ENCODE measurements around the gene CFI. TPM values are rescaled to one million over a fixed set of nuclear protein-coding genes. Genes with fewer than 3 reads are reported as not detected.

CFI gene
- total and polyA plus RNA-seq, 7 experiments from 2014 or later = not detected

DNA sequence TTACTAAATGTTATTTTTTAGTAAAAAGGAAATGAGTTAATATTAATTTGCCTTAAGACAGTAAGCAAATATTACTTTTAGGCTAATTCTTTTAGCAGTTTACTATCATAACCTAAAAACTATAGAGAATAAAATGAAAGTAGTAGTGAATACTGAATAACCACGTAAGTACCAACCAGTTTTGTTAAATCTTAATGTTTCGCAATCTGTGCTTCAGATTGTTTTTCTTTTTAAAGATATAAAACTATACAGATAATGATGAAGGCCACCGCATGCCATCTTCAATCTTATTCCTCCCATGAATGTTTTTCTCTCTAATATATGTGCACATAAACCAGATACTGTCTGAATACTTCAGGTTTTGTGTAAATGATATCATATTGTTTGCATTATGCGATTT is 32.0 kb upstream of the CFI start:
- no peak overlapping the region for H3K4me3 ChIP-seq (ENCODE audit: low read length)
- peaks cover 0 to 22% (median 16%) of the 10 kb centered on the region in 5 donors for H3K36me3 Mint-ChIP-seq
- ChIA-PET POLR2A (no interaction called here), CTCF (no interaction called here)
- no peaks in the 10 kb centered on the region for H3K9me3 ChIP-seq (ENCODE audit: control insufficient read depth in 2 of 3, low read length in 3 of 3)
- H3K27me3 Mint-ChIP-seq = no peaks in the 10 kb centered on the region
- H3K4me3 Mint-ChIP-seq = no peak overlapping the region
- H3K27ac Mint-ChIP-seq = no peak overlapping the region
- DNase-seq (no peak), ATAC-seq (no peak)
- H3K4me1 Mint-ChIP-seq = peaks cover 0 to 2% (median 0%) of the 10 kb centered on the region in 7 donors
- H3K27ac ChIP-seq (ENCODE audit: low read depth, low read length) = no peak overlapping the region
- H3K9me3 Mint-ChIP-seq = peaks cover 0 to 5% (median 0%) of the 10 kb centered on the region in 11 donors
- H3K27me3 ChIP-seq (ENCODE audit: control insufficient read depth in 2 of 2, insufficient read depth in 2 of 2, low read length in 2 of 2) = no peaks in the 10 kb centered on the region
- no peaks in the 10 kb centered on the region for H3K36me3 ChIP-seq (ENCODE audit: control insufficient read depth in 2 of 3, insufficient read depth in 3 of 3, low read length in 3 of 3)
- intact Hi-C loops (cut with micrococcal nuclease) = loop anchor here in 1 of 2 donors (10.0 kb wide), 1 partner anchor 141 kb away; no protein-coding TSS in a partner anchor
- H3K4me1 ChIP-seq (ENCODE audit: control insufficient read depth in 2 of 2, insufficient read depth in 2 of 2, low read length in 2 of 2) = no peaks in the 10 kb centered on the region

DNA sequence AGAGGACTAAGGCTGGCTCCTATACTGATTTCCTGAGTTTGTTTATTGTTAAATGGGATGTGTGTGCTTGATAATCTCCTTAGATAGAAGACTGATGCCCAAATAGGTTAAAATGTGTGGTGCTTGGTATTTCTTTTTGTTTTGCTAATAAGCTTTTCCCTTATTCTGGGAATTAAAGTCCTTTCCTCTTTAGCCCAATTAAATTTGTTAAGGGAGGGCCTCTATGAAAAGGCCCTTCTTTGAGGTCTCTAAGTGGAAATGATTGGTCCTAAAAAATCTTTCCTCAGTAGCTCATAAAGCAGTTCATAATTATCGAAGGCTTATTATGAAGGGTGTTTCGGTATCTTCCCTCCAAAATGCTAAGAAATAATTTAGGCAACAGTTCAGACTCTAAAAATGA is 25.9 kb upstream of the CFI start, which contains the start of gene RRH:
Gene RRH, plus strand, starts transcription at position 301 of the 400 bp plus-strand sequence. Its CDS starts 56 bp downstream, at position 357.
- Mint-ChIP-seq H3K36me3 (peaks cover 5 to 17% (median 11%) of the 10 kb centered on the region in 5 donors), H3K27ac (no peak within 1 kb of the TSS), H3K9me3 (peaks cover 0 to 2% (median 0%) of the 10 kb centered on the region in 11 donors), H3K27me3 (no peaks in the 10 kb centered on the region), H3K4me3 (no peak within 1 kb of the TSS), H3K4me1 (peaks cover 0 to 3% (median 0%) of the 10 kb centered on the region in 7 donors)
- DNase-seq = no peak
- Histone ChIP-seq H3K36me3 (ENCODE audit: control insufficient read depth in 2 of 3, insufficient read depth in 3 of 3, low read length in 3 of 3) (peaks cover 3 to 16% (median 6%) of the 10 kb centered on the region in 3 experiments), H3K27ac (ENCODE audit: low read depth, low read length) (no peak within 1 kb of the TSS), H3K4me1 (ENCODE audit: control insufficient read depth in 2 of 2, insufficient read depth in 2 of 2, low read length in 2 of 2) (no peaks in the 10 kb centered on the region), H3K9me3 (ENCODE audit: control insufficient read depth in 2 of 3, low read length in 3 of 3) (no peaks in the 10 kb centered on the region), H3K27me3 (ENCODE audit: control insufficient read depth in 2 of 2, insufficient read depth in 2 of 2, low read length in 2 of 2) (no peaks in the 10 kb centered on the region), H3K4me3 (ENCODE audit: low read length) (no peak within 1 kb of the TSS)
- ATAC-seq = no peak
- POLR2A ChIA-PET = no interaction called here
- intact Hi-C loops (cut with micrococcal nuclease) = loop anchor here in 1 of 2 donors (5.0 kb wide), 1 partner anchor 150 kb away; no protein-coding TSS in a partner anchor
- CTCF ChIA-PET = interaction anchor here (0.6 to 2.5 kb wide), 7 partner anchors 11 to 1798 kb away, joined by 3 to 13 read pairs (median 3); no protein-coding TSS in a partner anchor

DNA sequence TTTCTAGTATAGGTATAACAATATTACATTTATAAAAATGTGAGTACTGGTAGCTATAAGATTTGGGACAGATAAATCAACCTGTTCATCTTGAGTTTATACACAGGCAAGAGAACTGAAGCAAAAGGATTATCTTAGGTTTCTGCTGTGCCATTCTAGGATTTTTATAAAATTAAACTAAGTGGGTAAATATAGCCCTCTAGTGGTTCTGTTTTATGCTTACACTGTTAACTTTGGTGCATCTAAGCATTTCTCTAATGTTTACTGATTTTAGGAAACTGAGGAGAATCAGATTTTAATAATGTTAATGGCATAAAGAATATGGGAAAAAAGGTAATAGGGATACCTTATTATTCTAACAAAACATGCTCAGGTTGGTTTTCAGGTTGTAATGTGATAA is 24.9 kb upstream of the CFI start:
- Mint-ChIP-seq H3K4me1 (peaks cover 0 to 3% (median 0%) of the 10 kb centered on the region in 7 donors), H3K9me3 (peaks cover 0 to 2% (median 0%) of the 10 kb centered on the region in 11 donors), H3K27ac (no peak overlapping the region), H3K27me3 (no peaks in the 10 kb centered on the region), H3K36me3 (peaks cover 5 to 22% (median 12%) of the 10 kb centered on the region in 5 donors), H3K4me3 (no peak overlapping the region)
- Histone ChIP-seq H3K4me1 (ENCODE audit: control insufficient read depth in 2 of 2, insufficient read depth in 2 of 2, low read length in 2 of 2) (no peaks in the 10 kb centered on the region), H3K4me3 (ENCODE audit: low read length) (no peak overlapping the region), H3K9me3 (ENCODE audit: control insufficient read depth in 2 of 3, low read length in 3 of 3) (no peaks in the 10 kb centered on the region), H3K27ac (ENCODE audit: low read depth, low read length) (no peak overlapping the region), H3K27me3 (ENCODE audit: control insufficient read depth in 2 of 2, insufficient read depth in 2 of 2, low read length in 2 of 2) (no peaks in the 10 kb centered on the region), H3K36me3 (ENCODE audit: control insufficient read depth in 2 of 3, insufficient read depth in 3 of 3, low read length in 3 of 3) (peaks cover 3 to 23% (median 11%) of the 10 kb centered on the region in 3 experiments)
- ATAC-seq = peak; percentile 73
- DNase-seq = peak in 6 of 9 donors; percentile 14 to 46 (median 27)
- ChIA-PET POLR2A (no interaction called here), CTCF (interaction anchor here (0.5 to 2.5 kb wide), 10 partner anchors 136 to 1797 kb away, joined by 3 to 13 read pairs (median 3); partner anchors contain the start of gene SEC24B)
- intact Hi-C loops (cut with micrococcal nuclease) = loop anchor here (1.0 to 5.0 kb wide), 7 partner anchors 10 to 404 kb away; partner anchors contain the start of genes CASP6 (in 1 of the 2) and GAR1 (in 1 of the 2)

DNA sequence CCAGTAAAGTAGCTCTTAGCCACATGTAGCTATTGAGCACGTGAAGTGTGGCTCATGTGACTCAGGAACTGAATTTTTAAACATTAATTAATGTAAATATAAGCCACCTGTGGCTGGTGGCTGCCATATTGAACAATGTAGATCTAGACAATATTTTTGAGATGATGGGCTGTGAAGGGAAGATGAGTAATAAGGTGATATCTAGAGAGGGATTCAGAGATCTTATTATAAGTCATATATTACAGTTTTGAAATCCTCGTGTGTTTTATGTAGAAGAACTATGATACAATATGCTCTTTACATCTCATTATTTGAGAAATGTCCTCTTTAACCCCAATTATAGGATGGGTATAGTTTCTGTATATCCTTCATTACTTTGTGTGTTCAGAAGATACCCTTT is 19.4 kb upstream of the CFI start:
- ChIA-PET CTCF (interaction anchor here (0.7 kb wide), 1 partner anchor 401 kb away, joined by 3 read pairs; no protein-coding TSS in a partner anchor), POLR2A (interaction anchor here (0.6 kb wide), 1 partner anchor 51 kb away, joined by 4 read pairs; no protein-coding TSS in a partner anchor)
- Mint-ChIP-seq H3K9me3 (peaks cover 0 to 2% (median 0%) of the 10 kb centered on the region in 11 donors), H3K27me3 (no peaks in the 10 kb centered on the region), H3K36me3 (peaks cover 5 to 57% (median 31%) of the 10 kb centered on the region in 5 donors), H3K4me1 (peaks cover 18 to 47% (median 37%) of the 10 kb centered on the region in 7 donors), H3K27ac (peak overlapping the region in 4 of 9 donors; percentile 1 to 64 (median 4)), H3K4me3 (no peak overlapping the region)
- H3K9me3 ChIP-seq (ENCODE audit: control insufficient read depth in 2 of 3, low read length in 3 of 3) = no peaks in the 10 kb centered on the region
- ATAC-seq (no peak), DNase-seq (no peak)
- H3K27ac ChIP-seq (ENCODE audit: low read depth, low read length) = no peak overlapping the region
- intact Hi-C loops (cut with micrococcal nuclease) = no loop called here
- H3K4me3 ChIP-seq (ENCODE audit: low read length) = no peak overlapping the region
- no peaks in the 10 kb centered on the region for H3K27me3 ChIP-seq (ENCODE audit: control insufficient read depth in 2 of 2, insufficient read depth in 2 of 2, low read length in 2 of 2)
- H3K36me3 ChIP-seq (ENCODE audit: control insufficient read depth in 2 of 3, insufficient read depth in 3 of 3, low read length in 3 of 3) = peaks cover 3 to 23% (median 11%) of the 10 kb centered on the region in 3 experiments
- peaks cover 10 to 14% of the 10 kb centered on the region in 2 donors for H3K4me1 ChIP-seq (ENCODE audit: control insufficient read depth in 2 of 2, insufficient read depth in 2 of 2, low read length in 2 of 2)

DNA sequence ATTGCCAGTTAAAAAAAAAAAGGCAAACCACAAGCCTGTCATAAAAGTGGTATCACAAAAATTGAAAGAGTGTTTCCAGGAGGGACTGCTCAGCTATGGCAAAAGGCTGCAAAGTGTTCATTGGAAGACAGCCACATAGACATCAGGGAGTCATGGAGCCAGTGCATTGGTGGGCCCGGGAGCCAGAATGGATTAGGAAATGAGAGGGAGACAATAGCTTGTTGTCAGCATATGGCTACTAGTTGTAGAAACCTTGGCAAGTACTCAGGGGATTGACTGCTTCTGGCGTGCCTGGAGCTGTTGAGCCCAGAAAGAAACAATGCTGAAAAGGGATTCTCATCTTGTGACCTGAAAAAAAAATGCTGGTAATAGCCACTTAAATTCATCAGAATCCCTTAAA is 18.8 kb upstream of the CFI start:
- Histone ChIP-seq H3K9me3 (ENCODE audit: control insufficient read depth in 2 of 3, low read length in 3 of 3) (no peaks in the 10 kb centered on the region), H3K27ac (ENCODE audit: low read depth, low read length) (no peak overlapping the region), H3K4me1 (ENCODE audit: control insufficient read depth in 2 of 2, insufficient read depth in 2 of 2, low read length in 2 of 2) (peaks cover 11 to 15% of the 10 kb centered on the region in 2 donors), H3K4me3 (ENCODE audit: low read length) (no peak overlapping the region), H3K36me3 (ENCODE audit: control insufficient read depth in 2 of 3, insufficient read depth in 3 of 3, low read length in 3 of 3) (peaks cover 3 to 26% (median 11%) of the 10 kb centered on the region in 3 experiments), H3K27me3 (ENCODE audit: control insufficient read depth in 2 of 2, insufficient read depth in 2 of 2, low read length in 2 of 2) (no peaks in the 10 kb centered on the region)
- peaks cover 0 to 2% (median 0%) of the 10 kb centered on the region in 11 donors for H3K9me3 Mint-ChIP-seq
- intact Hi-C loops (cut with micrococcal nuclease) = no loop called here
- no peak for DNase-seq
- peaks cover 5 to 57% (median 30%) of the 10 kb centered on the region in 5 donors for H3K36me3 Mint-ChIP-seq
- peaks cover 23 to 53% (median 42%) of the 10 kb centered on the region in 7 donors for H3K4me1 Mint-ChIP-seq
- ChIA-PET POLR2A (interaction anchor here (0.6 kb wide), 2 partner anchors 50 to 83 kb away, joined by 4 read pairs; no protein-coding TSS in a partner anchor), CTCF (interaction anchor here (0.7 kb wide), 1 partner anchor 400 kb away, joined by 3 read pairs; no protein-coding TSS in a partner anchor)
- peak overlapping the region in 7 of 9 donors; percentile 1 to 69 (median 17) for H3K27ac Mint-ChIP-seq
- no peak overlapping the region for H3K4me3 Mint-ChIP-seq
- ATAC-seq = no peak
- no peaks in the 10 kb centered on the region for H3K27me3 Mint-ChIP-seq

DNA sequence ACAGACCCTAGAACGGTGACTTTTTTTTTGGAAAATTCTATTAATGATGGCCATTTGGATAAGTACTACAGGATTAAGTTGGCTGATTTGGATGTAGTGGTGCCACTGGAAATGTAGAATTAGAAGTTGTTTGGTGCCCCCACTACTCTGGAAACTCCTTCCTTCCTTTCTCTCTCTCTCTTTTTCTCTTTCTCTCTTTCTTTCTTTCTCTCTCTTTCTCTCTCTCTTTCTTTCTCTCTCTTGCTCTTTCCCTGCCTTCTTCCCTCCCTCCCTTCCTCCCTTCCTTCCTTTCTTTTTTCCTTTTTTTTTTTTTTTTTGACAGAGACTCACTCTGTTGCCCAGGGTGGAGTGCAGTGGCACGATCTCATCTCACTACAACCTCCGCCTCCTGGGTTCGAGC is 16.5 kb upstream of the CFI start:
- intact Hi-C loops (cut with micrococcal nuclease) = loop anchor here (5.0 to 10.0 kb wide), 6 partner anchors 66 to 1823 kb away; partner anchors contain the start of genes COL25A1 (in 1 of the 2) and OSTC (in 1 of the 2)
- no peak overlapping the region for H3K27ac ChIP-seq (ENCODE audit: low read depth, low read length)
- H3K36me3 Mint-ChIP-seq = peaks cover 0 to 46% (median 23%) of the 10 kb centered on the region in 5 donors
- H3K27me3 ChIP-seq (ENCODE audit: control insufficient read depth in 2 of 2, insufficient read depth in 2 of 2, low read length in 2 of 2) = no peaks in the 10 kb centered on the region
- ATAC-seq (no peak), DNase-seq (no peak)
- ChIA-PET POLR2A (no interaction called here), CTCF (no interaction called here)
- H3K36me3 ChIP-seq (ENCODE audit: control insufficient read depth in 2 of 3, insufficient read depth in 3 of 3, low read length in 3 of 3) = peaks cover 3 to 20% (median 5%) of the 10 kb centered on the region in 3 experiments
- H3K27me3 Mint-ChIP-seq = no peaks in the 10 kb centered on the region
- H3K27ac Mint-ChIP-seq = peak overlapping the region in 3 of 9 donors; percentile 32 to 98 (median 60)
- no peak overlapping the region for H3K4me3 Mint-ChIP-seq
- no peak overlapping the region for H3K4me3 ChIP-seq (ENCODE audit: low read length)
- peaks cover 0 to 2% (median 0%) of the 10 kb centered on the region in 11 donors for H3K9me3 Mint-ChIP-seq
- H3K9me3 ChIP-seq (ENCODE audit: control insufficient read depth in 2 of 3, low read length in 3 of 3) = no peaks in the 10 kb centered on the region
- peaks cover 15% of the 10 kb centered on the region in 2 donors for H3K4me1 ChIP-seq (ENCODE audit: control insufficient read depth in 2 of 2, insufficient read depth in 2 of 2, low read length in 2 of 2)
- peaks cover 28 to 62% (median 51%) of the 10 kb centered on the region in 7 donors for H3K4me1 Mint-ChIP-seq
